OCI-LY1 (cell line): ENCODE results near the gene HDDC3.

Experiments
- CTCF ChIP-seq: fragments of 200-600 bp; sonication (generic), shearing (Covaris generic); IDR thresholded peaks from 2 replicates; pipeline ENCODE4 v1.5.1; 2017; ENCODE audit warnings: mild to moderate bottlenecking, antibody characterized with exemption, low read length, moderate library complexity, mixed read lengths
- EZH2 ChIP-seq: fragments of 200-600 bp; sonication (generic), shearing (Covaris generic); IDR thresholded peaks from 2 replicates; pipeline ENCODE4 v1.8.0; 2017; ENCODE audit warnings: borderline replicate concordance, mixed run types, mild to moderate bottlenecking, antibody characterized with exemption, low read length, moderate library complexity, mixed read lengths

- no peak for TF ChIP-seq CTCF
- no peak for TF ChIP-seq EZH2
These were observed 51.8 kb downstream of the HDDC3 start for GRCh38 chr15:90880381-90881145.
